Measurements from ENCODE around the gene POU4F1.

The POU4F1 gene

GRCh38 chr13:78636495-78636894 lies 33.1 kb upstream of the POU4F1 start:
- ChIA-PET POLR2A (ENCODE audit: low non-redundant PET) (no interaction called here), CTCF (no interaction called here)
- H3K27ac ChIP-seq, result no peak overlapping the region
- TF ChIP-seq CTCF (conservative IDR thresholded peaks at IDR 0.05; ENCODE audit: low read depth), result no peak
- DNase-seq (ENCODE audit: low spot score), result no peak

GRCh38 chr13:78632996-78633395 lies 29.6 kb upstream of the POU4F1 start:
- TF ChIP-seq CTCF (conservative IDR thresholded peaks at IDR 0.05; ENCODE audit: low read depth), result no peak
- POLR2A ChIA-PET (ENCODE audit: low non-redundant PET), result no interaction called here
- no peak overlapping the region for H3K27ac ChIP-seq
- CTCF ChIA-PET, result no interaction called here
- no peak for DNase-seq (ENCODE audit: low spot score)

- CTCF ChIA-PET, result no interaction called here
- no peak for DNase-seq (ENCODE audit: low spot score)
These were observed 27.7 kb upstream of the POU4F1 start for GRCh38 chr13:78631077-78631476.

GRCh38 chr13:78630511-78630910 lies 27.2 kb upstream of the POU4F1 start:
- no peak for TF ChIP-seq CTCF (conservative IDR thresholded peaks at IDR 0.05; ENCODE audit: low read depth)
- ChIA-PET POLR2A (ENCODE audit: low non-redundant PET) (no interaction called here), CTCF (no interaction called here)
- DNase-seq (ENCODE audit: low spot score), result no peak
- H3K27ac ChIP-seq, result no peak overlapping the region

More at GRCh38 chr13:78631077-78631476, 27.7 kb upstream of the POU4F1 start:
- no peak overlapping the region for H3K27ac ChIP-seq
- POLR2A ChIA-PET (ENCODE audit: low non-redundant PET), result no interaction called here
- no peak for TF ChIP-seq CTCF (conservative IDR thresholded peaks at IDR 0.05; ENCODE audit: low read depth)

GRCh38 chr13:78625384-78625783 lies 22.0 kb upstream of the POU4F1 start:
- CTCF ChIA-PET, result interaction anchor here (0.6 kb wide), 2 partner anchors 36 to 216 kb away, joined by 3 read pairs; no protein-coding TSS in a partner anchor
- no peak overlapping the region for H3K27ac ChIP-seq
- POLR2A ChIA-PET (ENCODE audit: low non-redundant PET), result no interaction called here
- DNase-seq (ENCODE audit: low spot score), result no peak
- TF ChIP-seq CTCF (conservative IDR thresholded peaks at IDR 0.05; ENCODE audit: low read depth), result no peak

GRCh38 chr13:78623132-78623531 lies 19.8 kb upstream of the POU4F1 start:
- no peak overlapping the region for H3K27ac ChIP-seq
- DNase-seq (ENCODE audit: low spot score), result no peak
- POLR2A ChIA-PET (ENCODE audit: low non-redundant PET), result no interaction called here
- CTCF ChIA-PET, result no interaction called here
- TF ChIP-seq CTCF (conservative IDR thresholded peaks at IDR 0.05; ENCODE audit: low read depth), result no peak

Measured in RWPE1 (cell line).